Stimulated activated CD8-positive, alpha-beta memory T cell treated with anti-CD3 and anti-CD28 coated beads, Interleukin-15, amount 100 ng/mL, for 4 hours (primary cell): ENCODE results near the gene ACP4.
"Not testable (repeated sequence)": the region's sequence is repeated elsewhere in the genome, so short reads cannot be mapped to it uniquely, and the experiment has no call there.

ENCODE experiments used
- DNase-seq, 2 donors: peaks; one replicate each; pipeline ENCODE4 v3.0.0-alpha.2; 2020; ENCODE audit warnings: low read depth in 2 of 2

The ACP4 gene

GRCh38 chr19:50790396-50790795 is at the start of gene ACP4:
ACP4 (plus strand) TSS chr19:50790415; CDS start chr19:50790415, 0 bp downstream.
- no peak for DNase-seq

GRCh38 chr19:50741179-50741933 is 48.9 kb upstream of the ACP4 start:
- DNase-seq: no peak

- DNase-seq: no peak
These were observed 46.7 kb upstream of the ACP4 start for GRCh38 chr19:50743537-50743936.

- no peak for DNase-seq
These were observed 45.0 kb upstream of the ACP4 start for GRCh38 chr19:50745221-50745620.

- DNase-seq: not testable (repeated sequence)
These were observed 43.1 kb upstream of the ACP4 start for GRCh38 chr19:50747141-50747540.

GRCh38 chr19:50749490-50749889 is 40.7 kb upstream of the ACP4 start:
- DNase-seq: no peak

GRCh38 chr19:50750010-50750409 is 40.2 kb upstream of the ACP4 start:
- DNase-seq: no peak

- no peak for DNase-seq
These were observed 36.3 kb upstream of the ACP4 start for GRCh38 chr19:50753879-50754278.

- not testable (repeated sequence) for DNase-seq
These were observed 34.0 kb upstream of the ACP4 start for GRCh38 chr19:50756244-50756643.

GRCh38 chr19:50757624-50758023 is 32.6 kb upstream of the ACP4 start:
- DNase-seq: not testable (repeated sequence)

GRCh38 chr19:50759076-50759475 is 31.1 kb upstream of the ACP4 start:
- not testable (repeated sequence) for DNase-seq

GRCh38 chr19:50759886-50760285 is 30.3 kb upstream of the ACP4 start:
- no peak for DNase-seq

- DNase-seq: not testable (repeated sequence)
These were observed 28.7 kb upstream of the ACP4 start for GRCh38 chr19:50761501-50761900.

GRCh38 chr19:50763521-50763920 is 26.7 kb upstream of the ACP4 start:
- not testable (repeated sequence) for DNase-seq

- DNase-seq: no peak
These were observed 25.8 kb upstream of the ACP4 start for GRCh38 chr19:50764409-50764808.

- DNase-seq: not testable (repeated sequence)
These were observed 23.5 kb upstream of the ACP4 start for GRCh38 chr19:50766746-50767145.

GRCh38 chr19:50767263-50767662 is 23.0 kb upstream of the ACP4 start:
- not testable (repeated sequence) for DNase-seq

- DNase-seq: no peak
These were observed 21.9 kb upstream of the ACP4 start for GRCh38 chr19:50768277-50768676.

GRCh38 chr19:50770164-50770563 is 20.1 kb upstream of the ACP4 start, which contains the start of gene GPR32:
GPR32 (plus strand) TSS chr19:50770464; CDS start chr19:50770601, 137 bp downstream.
- DNase-seq: not testable (repeated sequence)

- DNase-seq: no peak
These were observed 19.3 kb upstream of the ACP4 start for GRCh38 chr19:50770888-50771287.

- no peak for DNase-seq
These were observed 17.7 kb upstream of the ACP4 start for GRCh38 chr19:50772476-50772875.

GRCh38 chr19:50772912-50773311 is 17.3 kb upstream of the ACP4 start:
- not testable (repeated sequence) for DNase-seq

GRCh38 chr19:50773454-50773853 is 16.8 kb upstream of the ACP4 start:
- DNase-seq: not testable (repeated sequence)

GRCh38 chr19:50776131-50776530 is 14.1 kb upstream of the ACP4 start:
- no peak for DNase-seq
